Measurements from ENCODE around the gene NHSL2. TPM values are rescaled to one million over a fixed set of nuclear protein-coding genes. Genes with fewer than 3 reads are reported as not detected.

The NHSL2 gene
- total RNA-seq, 1 experiment from 2014 or later = 0.58 TPM

DNA sequence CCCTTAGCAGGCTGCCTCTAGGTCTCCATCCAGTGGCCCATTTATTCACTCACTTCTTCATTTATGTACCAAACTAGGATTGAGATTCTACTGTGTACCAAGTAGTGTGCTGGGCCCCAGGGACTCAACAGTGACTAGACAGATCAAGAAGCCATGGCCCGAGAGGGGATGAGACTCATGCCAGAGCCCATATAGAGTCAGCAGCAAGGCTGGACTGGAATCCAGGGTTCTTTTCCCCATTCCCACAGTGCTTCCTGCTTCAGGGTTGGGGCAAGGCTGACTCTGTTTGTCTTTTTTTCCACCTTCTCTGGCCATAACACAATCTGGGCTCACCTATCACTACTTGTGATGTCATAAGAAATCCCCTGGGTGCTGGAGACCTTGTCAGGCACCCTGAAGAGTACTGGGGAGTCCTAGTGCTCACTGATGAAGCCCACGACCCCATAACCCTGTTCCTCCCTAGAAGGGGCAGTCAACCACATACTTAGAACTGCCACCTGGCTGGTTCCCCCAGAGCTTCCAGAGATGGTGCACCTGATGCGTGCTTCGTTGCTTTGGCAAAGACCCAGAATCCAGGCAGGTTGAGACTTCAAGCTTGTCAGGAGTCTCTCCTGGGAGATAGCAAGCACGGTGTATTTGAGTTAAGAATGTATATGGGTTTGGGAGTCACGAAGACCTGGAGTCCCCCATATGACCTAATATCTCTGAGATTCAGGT, 214.8 kb downstream of the NHSL2 start:
- POLR2A ChIA-PET (ENCODE audit: low non-redundant PET) = interaction anchor here (0.6 kb wide), 1 partner anchor 24 kb away, joined by 3 read pairs; no protein-coding TSS in a partner anchor

DNA sequence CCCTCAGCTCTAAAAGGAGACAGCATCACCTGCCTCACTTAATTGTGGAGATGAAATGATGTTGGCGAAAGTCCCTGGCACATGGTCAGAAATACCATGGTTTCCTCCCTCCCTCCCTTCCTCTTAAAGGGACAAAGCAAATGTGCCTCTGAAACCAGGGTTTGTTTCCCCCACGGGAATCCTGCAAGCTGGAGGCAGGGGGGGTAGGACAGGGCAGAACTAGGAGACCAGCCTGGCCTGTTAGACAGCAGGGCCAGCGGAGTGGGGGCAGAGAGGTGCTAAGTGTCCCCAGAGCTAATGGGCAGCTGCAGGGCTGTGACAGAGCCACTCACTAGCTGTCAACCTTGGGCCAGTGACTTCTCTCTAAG, 215.4 kb downstream of the NHSL2 start:
- ChIA-PET POLR2A (ENCODE audit: low non-redundant PET) (interaction anchor here (0.6 kb wide), 1 partner anchor 23 kb away, joined by 3 read pairs; no protein-coding TSS in a partner anchor), CTCF (interaction anchor here (0.6 to 1.5 kb wide), 5 partner anchors 27 to 266 kb away, joined by 3 to 11 read pairs (median 6); no protein-coding TSS in a partner anchor)
- Histone ChIP-seq H3K27ac (ENCODE audit: low read depth, low read length, poor library complexity, severe bottlenecking) (no peak overlapping the region), H3K36me3 (ENCODE audit: insufficient read depth, low read length, poor library complexity, severe bottlenecking) (no peaks in the 10 kb centered on the region), H3K4me1 (ENCODE audit: insufficient read depth, low read length, poor library complexity, severe bottlenecking) (peaks cover 34% of the 10 kb centered on the region), H3K9me3 (ENCODE audit: low read depth, low read length, poor library complexity, severe bottlenecking) (no peaks in the 10 kb centered on the region), H3K27me3 (replicated peaks; ENCODE audit: insufficient read depth, low read depth, low read length, poor library complexity) (no peaks in the 10 kb centered on the region), H3K4me3 (ENCODE audit: low read depth, low read length, poor library complexity, severe bottlenecking) (no peak overlapping the region)
- DNase-seq (ENCODE audit: low spot score) = no peak
- TF ChIP-seq, protein P1, sequence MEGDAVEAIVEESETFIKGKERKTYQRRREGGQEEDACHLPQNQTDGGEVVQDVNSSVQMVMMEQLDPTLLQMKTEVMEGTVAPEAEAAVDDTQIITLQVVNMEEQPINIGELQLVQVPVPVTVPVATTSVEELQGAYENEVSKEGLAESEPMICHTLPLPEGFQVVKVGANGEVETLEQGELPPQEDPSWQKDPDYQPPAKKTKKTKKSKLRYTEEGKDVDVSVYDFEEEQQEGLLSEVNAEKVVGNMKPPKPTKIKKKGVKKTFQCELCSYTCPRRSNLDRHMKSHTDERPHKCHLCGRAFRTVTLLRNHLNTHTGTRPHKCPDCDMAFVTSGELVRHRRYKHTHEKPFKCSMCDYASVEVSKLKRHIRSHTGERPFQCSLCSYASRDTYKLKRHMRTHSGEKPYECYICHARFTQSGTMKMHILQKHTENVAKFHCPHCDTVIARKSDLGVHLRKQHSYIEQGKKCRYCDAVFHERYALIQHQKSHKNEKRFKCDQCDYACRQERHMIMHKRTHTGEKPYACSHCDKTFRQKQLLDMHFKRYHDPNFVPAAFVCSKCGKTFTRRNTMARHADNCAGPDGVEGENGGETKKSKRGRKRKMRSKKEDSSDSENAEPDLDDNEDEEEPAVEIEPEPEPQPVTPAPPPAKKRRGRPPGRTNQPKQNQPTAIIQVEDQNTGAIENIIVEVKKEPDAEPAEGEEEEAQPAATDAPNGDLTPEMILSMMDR (conservative IDR thresholded peaks at IDR 0.05; ENCODE audit: low read depth, low read length) = no peak
- no peak for TF ChIP-seq EZH2 (IDR thresholded peaks at IDR 0.05; ENCODE audit: borderline replicate concordance, low read depth, low read length, poor library complexity, severe bottlenecking)
- intact Hi-C loops (cut with micrococcal nuclease; ENCODE audit: unreplicated experiment) = loop anchor here (1.0 kb wide), 2 partner anchors 108 to 128 kb away; no protein-coding TSS in a partner anchor
- no TSS peak for BruUV-seq (replicated peaks)

More for the DNA sequence above, 214.8 kb downstream of the NHSL2 start:
- CTCF ChIA-PET = interaction anchor here (1.5 kb wide), 1 partner anchor 104 kb away, joined by 4 read pairs; no protein-coding TSS in a partner anchor
- Histone ChIP-seq H3K9me3 (ENCODE audit: low read depth, low read length, poor library complexity, severe bottlenecking) (no peaks in the 10 kb centered on the region), H3K4me1 (ENCODE audit: insufficient read depth, low read length, poor library complexity, severe bottlenecking) (peaks cover 39% of the 10 kb centered on the region), H3K27me3 (replicated peaks; ENCODE audit: insufficient read depth, low read depth, low read length, poor library complexity) (no peaks in the 10 kb centered on the region), H3K4me3 (ENCODE audit: low read depth, low read length, poor library complexity, severe bottlenecking) (no peak overlapping the region), H3K36me3 (ENCODE audit: insufficient read depth, low read length, poor library complexity, severe bottlenecking) (no peaks in the 10 kb centered on the region), H3K27ac (ENCODE audit: low read depth, low read length, poor library complexity, severe bottlenecking) (no peak overlapping the region)
- TF ChIP-seq EZH2 (IDR thresholded peaks at IDR 0.05; ENCODE audit: borderline replicate concordance, low read depth, low read length, poor library complexity, severe bottlenecking) = no peak
- TF ChIP-seq, protein P1 (conservative IDR thresholded peaks at IDR 0.05; ENCODE audit: low read depth, low read length) = peak; percentile 18; the same call in 1 of the 2 replicates
- no TSS peak for BruUV-seq (replicated peaks)
- intact Hi-C loops (cut with micrococcal nuclease; ENCODE audit: unreplicated experiment) = loop anchor here (1.0 kb wide), 2 partner anchors 107 to 127 kb away; no protein-coding TSS in a partner anchor
- DNase-seq (ENCODE audit: low spot score) = no peak

DNA sequence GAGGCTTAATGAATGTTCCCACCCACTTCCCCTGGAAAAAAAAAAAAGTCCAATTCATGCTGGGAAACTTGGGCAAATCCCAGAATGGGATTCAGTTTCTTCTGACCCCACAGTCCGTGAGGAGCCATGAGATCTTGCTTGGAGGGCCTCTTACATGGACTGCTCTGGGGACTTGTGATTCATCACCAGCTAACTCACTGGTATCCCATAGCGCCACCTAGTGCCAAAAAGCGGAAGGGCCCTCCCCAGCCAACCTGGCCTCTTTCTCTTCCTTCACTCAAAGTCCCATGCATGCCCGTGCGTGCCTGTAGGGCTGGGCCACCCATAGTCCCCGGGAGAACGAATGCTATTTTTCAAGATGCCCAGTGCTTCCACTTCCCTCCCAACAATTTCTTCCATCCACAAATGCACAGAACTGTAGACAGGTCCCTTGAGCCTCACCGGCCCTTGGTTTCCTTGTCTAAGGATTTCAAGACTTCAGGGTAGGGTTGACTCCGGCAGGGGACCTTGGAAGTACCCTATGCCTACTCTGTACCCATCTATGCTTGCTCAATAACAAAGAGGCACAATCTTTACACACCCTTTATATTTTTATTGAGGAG, 216.0 kb downstream of the NHSL2 start:
- peak; percentile 88 for DNase-seq (ENCODE audit: low spot score)
- Histone ChIP-seq H3K4me1 (ENCODE audit: insufficient read depth, low read length, poor library complexity, severe bottlenecking) (peaks cover 30% of the 10 kb centered on the region), H3K4me3 (ENCODE audit: low read depth, low read length, poor library complexity, severe bottlenecking) (no peak overlapping the region), H3K27ac (ENCODE audit: low read depth, low read length, poor library complexity, severe bottlenecking) (no peak overlapping the region), H3K36me3 (ENCODE audit: insufficient read depth, low read length, poor library complexity, severe bottlenecking) (no peaks in the 10 kb centered on the region), H3K27me3 (replicated peaks; ENCODE audit: insufficient read depth, low read depth, low read length, poor library complexity) (no peaks in the 10 kb centered on the region), H3K9me3 (ENCODE audit: low read depth, low read length, poor library complexity, severe bottlenecking) (no peaks in the 10 kb centered on the region)
- ChIA-PET POLR2A (ENCODE audit: low non-redundant PET) (no interaction called here), CTCF (interaction anchor here (0.6 to 1.5 kb wide), 6 partner anchors 28 to 267 kb away, joined by 3 to 11 read pairs (median 5); no protein-coding TSS in a partner anchor)
- TF ChIP-seq EZH2 (IDR thresholded peaks at IDR 0.05; ENCODE audit: borderline replicate concordance, low read depth, low read length, poor library complexity, severe bottlenecking) = no peak
- TF ChIP-seq, protein P1 (conservative IDR thresholded peaks at IDR 0.05; ENCODE audit: low read depth, low read length) = peak; percentile 90
- no TSS peak for BruUV-seq (replicated peaks)
- intact Hi-C loops (cut with micrococcal nuclease; ENCODE audit: unreplicated experiment) = loop anchor here (1.0 kb wide), 2 partner anchors 108 to 128 kb away; no protein-coding TSS in a partner anchor

Data from A673 (cell line).